Upper lobe of right lung (tissue), 1 donor: ENCODE measurements around the gene JAG1. TPM values are rescaled to one million over a fixed set of nuclear protein-coding genes. Genes with fewer than 3 reads are reported as not detected.

Source experiments
- ATAC-seq: fragments of 200-7000 bp; cut with Tn5 transposase; one replicate; pipeline ENCODE4 v1.9.1; 2020; ENCODE audit warnings: mild to moderate bottlenecking, moderate library complexity
- DNase-seq: peaks from one replicate; pipeline ENCODE4 v3.0.0-alpha.2; 2020
- H3K27ac ChIP-seq: fragments of 200-600 bp; one replicate; pipeline ENCODE4 v1.8.0; 2022
- H3K27me3 ChIP-seq: fragments of 200-600 bp; one replicate; pipeline ENCODE4 v1.8.0; 2022; ENCODE audit warnings: mild to moderate bottlenecking
- H3K36me3 ChIP-seq: fragments of 200-600 bp; one replicate; pipeline ENCODE4 v1.8.0; 2022
- H3K4me1 ChIP-seq: fragments of 200-600 bp; one replicate; pipeline ENCODE4 v1.8.0; 2022
- H3K4me3 ChIP-seq: fragments of 200-600 bp; one replicate; pipeline ENCODE4 v1.8.0; 2022; ENCODE audit warnings: mild to moderate bottlenecking
- H3K9me3 ChIP-seq: fragments of 200-600 bp; one replicate; pipeline ENCODE4 v1.8.0; 2022
- intact Hi-C: fragments of 100-400 bp; cut with DNase I; formaldehyde crosslinking; loops from one replicate; pipeline ENCODE4 v1.11.0; 2022
- total RNA-seq: library from RNA; stranded (reverse); fragmentation: NEBNext Ultra II Directional; extraction: Animal tissue kit (Norgen Biotek cat#: 25700); gene quantifications from one replicate; pipeline ENCODE4 v1.2.1, GENCODE V29; 2021
- TF ChIP-seq, protein P1 (sequence below): fragments of 200-600 bp; IDR thresholded peaks from one replicate; pipeline ENCODE4 v1.8.0; 2022; ENCODE audit warnings: antibody characterized with exemption
- donor health status: DM: no; HTN: yes; CAD: no; lungs with severe emphysema.

JAG1 gene
- total RNA-seq, 1 donor from 2014 or later: 51.6 TPM

- TF ChIP-seq, protein P1, sequence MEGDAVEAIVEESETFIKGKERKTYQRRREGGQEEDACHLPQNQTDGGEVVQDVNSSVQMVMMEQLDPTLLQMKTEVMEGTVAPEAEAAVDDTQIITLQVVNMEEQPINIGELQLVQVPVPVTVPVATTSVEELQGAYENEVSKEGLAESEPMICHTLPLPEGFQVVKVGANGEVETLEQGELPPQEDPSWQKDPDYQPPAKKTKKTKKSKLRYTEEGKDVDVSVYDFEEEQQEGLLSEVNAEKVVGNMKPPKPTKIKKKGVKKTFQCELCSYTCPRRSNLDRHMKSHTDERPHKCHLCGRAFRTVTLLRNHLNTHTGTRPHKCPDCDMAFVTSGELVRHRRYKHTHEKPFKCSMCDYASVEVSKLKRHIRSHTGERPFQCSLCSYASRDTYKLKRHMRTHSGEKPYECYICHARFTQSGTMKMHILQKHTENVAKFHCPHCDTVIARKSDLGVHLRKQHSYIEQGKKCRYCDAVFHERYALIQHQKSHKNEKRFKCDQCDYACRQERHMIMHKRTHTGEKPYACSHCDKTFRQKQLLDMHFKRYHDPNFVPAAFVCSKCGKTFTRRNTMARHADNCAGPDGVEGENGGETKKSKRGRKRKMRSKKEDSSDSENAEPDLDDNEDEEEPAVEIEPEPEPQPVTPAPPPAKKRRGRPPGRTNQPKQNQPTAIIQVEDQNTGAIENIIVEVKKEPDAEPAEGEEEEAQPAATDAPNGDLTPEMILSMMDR: no peak
- DNase-seq (no peak), ATAC-seq (no peak)
- Histone ChIP-seq H3K4me1 (no peaks in the 10 kb centered on the region), H3K27ac (no peak overlapping the region), H3K36me3 (peaks cover 100% of the 10 kb centered on the region), H3K27me3 (no peaks in the 10 kb centered on the region), H3K9me3 (no peaks in the 10 kb centered on the region), H3K4me3 (no peak overlapping the region)
- intact Hi-C loops: loop anchor here (10.0 kb wide), 1 partner anchor 91 kb away; no protein-coding TSS in a partner anchor
Observed at GRCh38 chr20:10646006-10646405, 27.8 kb downstream of the JAG1 start.

- no peak for DNase-seq
- H3K36me3 ChIP-seq: peaks cover 100% of the 10 kb centered on the region
- H3K27me3 ChIP-seq: no peaks in the 10 kb centered on the region
- intact Hi-C loops: loop anchor here (10.0 kb wide), 1 partner anchor 90 kb away; no protein-coding TSS in a partner anchor
- no peak for ATAC-seq
- TF ChIP-seq, protein P1: no peak
- H3K27ac ChIP-seq: no peak overlapping the region
- H3K9me3 ChIP-seq: no peaks in the 10 kb centered on the region
- no peak overlapping the region for H3K4me3 ChIP-seq
- H3K4me1 ChIP-seq: no peaks in the 10 kb centered on the region
Observed at GRCh38 chr20:10645205-10645570, 28.6 kb downstream of the JAG1 start.

- no peak overlapping the region for H3K27ac ChIP-seq
- intact Hi-C loops: loop anchor here (10.0 kb wide), 1 partner anchor 90 kb away; no protein-coding TSS in a partner anchor
- H3K36me3 ChIP-seq: peaks cover 100% of the 10 kb centered on the region
- ATAC-seq: no peak
- no peak for DNase-seq
- TF ChIP-seq, protein P1: no peak
- no peak overlapping the region for H3K4me3 ChIP-seq
- no peaks in the 10 kb centered on the region for H3K4me1 ChIP-seq
- H3K9me3 ChIP-seq: no peaks in the 10 kb centered on the region
- H3K27me3 ChIP-seq: no peaks in the 10 kb centered on the region
Observed at GRCh38 chr20:10644458-10645204, 29.2 kb downstream of the JAG1 start.

DNA sequence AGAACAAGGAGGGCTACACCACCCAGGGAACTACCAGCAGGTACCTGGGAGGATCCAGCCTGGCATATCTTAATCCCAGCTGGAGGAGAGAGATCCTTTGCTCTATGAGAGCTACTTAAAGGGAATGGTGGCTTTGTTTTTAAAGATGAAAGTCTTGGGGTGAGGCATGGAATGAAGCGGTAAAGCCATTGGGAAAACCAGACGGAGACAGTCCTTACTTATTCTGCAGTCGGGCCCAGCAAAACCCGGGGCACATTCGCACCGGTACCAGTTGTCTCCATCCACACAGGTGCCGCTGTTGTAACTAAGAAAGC, 30.3 kb downstream of the JAG1 start:
- Histone ChIP-seq H3K4me3 (no peak overlapping the region), H3K4me1 (no peaks in the 10 kb centered on the region), H3K9me3 (no peaks in the 10 kb centered on the region), H3K36me3 (peaks cover 100% of the 10 kb centered on the region), H3K27ac (no peak overlapping the region), H3K27me3 (no peaks in the 10 kb centered on the region)
- DNase-seq: no peak
- intact Hi-C loops: loop anchor here (10.0 kb wide), 1 partner anchor 89 kb away; no protein-coding TSS in a partner anchor
- ATAC-seq: no peak
- TF ChIP-seq, protein P1: no peak

DNA sequence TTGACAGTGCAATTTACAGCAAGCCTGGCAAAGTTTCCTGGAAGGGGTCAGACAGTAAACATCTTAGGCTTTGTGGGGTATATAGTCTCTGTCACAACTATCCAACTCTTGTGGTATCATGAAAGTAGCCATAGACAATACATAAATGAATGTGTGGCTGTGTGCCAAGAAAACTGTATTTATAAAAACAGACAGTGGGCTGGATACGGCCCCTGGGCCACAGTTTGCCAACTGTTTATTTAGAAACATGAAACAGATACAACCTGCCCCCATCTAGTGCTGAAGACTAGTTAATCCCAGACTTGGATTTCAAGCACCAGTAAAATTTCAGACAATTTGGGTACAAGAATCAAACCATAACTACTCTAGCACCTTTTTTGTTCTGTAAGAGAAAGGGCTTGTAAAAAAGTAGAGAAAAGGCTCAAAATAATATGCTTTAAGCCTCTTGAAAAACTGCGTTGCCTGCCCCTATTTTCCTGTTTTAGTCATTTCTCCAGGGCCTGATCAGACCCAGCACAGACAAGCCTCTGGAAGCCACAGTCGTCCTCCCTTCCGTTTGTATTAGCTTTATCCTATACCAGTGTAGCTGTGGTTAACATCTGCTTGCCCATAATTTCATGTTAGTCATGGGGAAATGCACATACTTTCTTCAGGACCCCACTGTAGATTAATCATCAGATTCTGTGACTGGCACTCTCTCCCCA, 30.8 kb downstream of the JAG1 start:
- H3K36me3 ChIP-seq: peaks cover 100% of the 10 kb centered on the region
- no peak overlapping the region for H3K27ac ChIP-seq
- TF ChIP-seq, protein P1: no peak

More for the DNA sequence above, 30.8 kb downstream of the JAG1 start:
- Histone ChIP-seq H3K9me3 (no peaks in the 10 kb centered on the region), H3K27me3 (no peaks in the 10 kb centered on the region), H3K4me1 (peaks cover 1% of the 10 kb centered on the region), H3K4me3 (no peak overlapping the region)
- ATAC-seq (no peak), DNase-seq (no peak)
- intact Hi-C loops: loop anchor here (10.0 kb wide), 1 partner anchor 88 kb away; no protein-coding TSS in a partner anchor
